Measurements from ENCODE around the gene RGS19. TPM values are rescaled to one million over a fixed set of nuclear protein-coding genes. Genes with fewer than 3 reads are reported as not detected.
A peak's percentile ranks its signal among the peaks of the same experiment; 100 is the strongest.
"Not testable (repeated sequence)": the region's sequence is repeated elsewhere in the genome, so short reads cannot be mapped to it uniquely, and the experiment has no call there.

The RGS19 gene
- polyA plus RNA-seq (2013, experiment 1 of 2) = 12.9 TPM
- polyA plus RNA-seq (2013, experiment 2 of 2) = 12.2 TPM

- Histone ChIP-seq H3K27ac (ENCODE audit: low read depth, low read length, severe bottlenecking) (no peak within 1 kb of the TSS), H3K4me3 (ENCODE audit: extremely low read depth, insufficient read depth, low read length, poor library complexity, severe bottlenecking) (peak within 1 kb of the TSS; percentile 65), H3K4me1 (ENCODE audit: control insufficient read depth, insufficient read depth, low read length, poor library complexity, severe bottlenecking) (peaks cover 9% of the 10 kb centered on the region), H3K36me3 (ENCODE audit: control insufficient read depth, insufficient read depth, low read length) (no peaks in the 10 kb centered on the region), H3K9me3 (ENCODE audit: control insufficient read depth, low read length) (no peaks in the 10 kb centered on the region)
- WGBS, 2 experiments (ENCODE audit: insufficient coverage in 2 of 2) = 1% methylated on average over 28 to 49 of the region's 73 CpGs
Observed at GRCh38 chr20:64079273-64080012, at the start of gene RGS19. TSS of gene RGS19 (minus strand) at chr20:64079518. CDS start at chr20:64076886, 2,632 bp downstream.

- WGBS, 2 experiments (ENCODE audit: insufficient coverage in 2 of 2) = 89 to 91% methylated on average over 10 to 11 of the region's 11 CpGs
- not testable (repeated sequence) for H3K9me3 ChIP-seq (ENCODE audit: control insufficient read depth, low read length); H3K4me1 ChIP-seq (ENCODE audit: control insufficient read depth, insufficient read depth, low read length, poor library complexity, severe bottlenecking); H3K27ac ChIP-seq (ENCODE audit: low read depth, low read length, severe bottlenecking); H3K4me3 ChIP-seq (ENCODE audit: extremely low read depth, insufficient read depth, low read length, poor library complexity, severe bottlenecking); H3K36me3 ChIP-seq (ENCODE audit: control insufficient read depth, insufficient read depth, low read length)
Observed at GRCh38 chr20:64123517-64123916, 44.2 kb upstream of the RGS19 start.

- not testable (repeated sequence) for H3K9me3 ChIP-seq (ENCODE audit: control insufficient read depth, low read length); H3K4me3 ChIP-seq (ENCODE audit: extremely low read depth, insufficient read depth, low read length, poor library complexity, severe bottlenecking); H3K36me3 ChIP-seq (ENCODE audit: control insufficient read depth, insufficient read depth, low read length); H3K4me1 ChIP-seq (ENCODE audit: control insufficient read depth, insufficient read depth, low read length, poor library complexity, severe bottlenecking); H3K27ac ChIP-seq (ENCODE audit: low read depth, low read length, severe bottlenecking)
- WGBS, 2 experiments (ENCODE audit: insufficient coverage in 2 of 2) = 77 to 82% methylated on average over 10 to 11 of the region's 11 CpGs
Observed at GRCh38 chr20:64122927-64123326, 43.6 kb upstream of the RGS19 start.

- Histone ChIP-seq H3K4me1 (ENCODE audit: control insufficient read depth, insufficient read depth, low read length, poor library complexity, severe bottlenecking) (no peaks in the 10 kb centered on the region), H3K4me3 (ENCODE audit: extremely low read depth, insufficient read depth, low read length, poor library complexity, severe bottlenecking) (no peak overlapping the region), H3K27ac (ENCODE audit: low read depth, low read length, severe bottlenecking) (no peak overlapping the region), H3K9me3 (ENCODE audit: control insufficient read depth, low read length) (no peaks in the 10 kb centered on the region), H3K36me3 (ENCODE audit: control insufficient read depth, insufficient read depth, low read length) (no peaks in the 10 kb centered on the region)
- WGBS, 2 experiments (ENCODE audit: insufficient coverage in 2 of 2) = 91 to 93% methylated on average over 10 to 11 of the region's 12 CpGs
Observed at GRCh38 chr20:64121586-64121985, 42.3 kb upstream of the RGS19 start.

- H3K36me3 ChIP-seq (ENCODE audit: control insufficient read depth, insufficient read depth, low read length) = no peaks in the 10 kb centered on the region
- H3K9me3 ChIP-seq (ENCODE audit: control insufficient read depth, low read length) = no peaks in the 10 kb centered on the region
- H3K27ac ChIP-seq (ENCODE audit: low read depth, low read length, severe bottlenecking) = no peak overlapping the region
- H3K4me3 ChIP-seq (ENCODE audit: extremely low read depth, insufficient read depth, low read length, poor library complexity, severe bottlenecking) = no peak overlapping the region
- no peaks in the 10 kb centered on the region for H3K4me1 ChIP-seq (ENCODE audit: control insufficient read depth, insufficient read depth, low read length, poor library complexity, severe bottlenecking)
- WGBS, 2 experiments (ENCODE audit: insufficient coverage in 2 of 2) = 76 to 77% methylated on average over 8 to 12 of the region's 14 CpGs
Observed at GRCh38 chr20:64119681-64120341, 40.5 kb upstream of the RGS19 start.

- Histone ChIP-seq H3K4me3 (ENCODE audit: extremely low read depth, insufficient read depth, low read length, poor library complexity, severe bottlenecking) (no peak overlapping the region), H3K36me3 (ENCODE audit: control insufficient read depth, insufficient read depth, low read length) (no peaks in the 10 kb centered on the region), H3K4me1 (ENCODE audit: control insufficient read depth, insufficient read depth, low read length, poor library complexity, severe bottlenecking) (no peaks in the 10 kb centered on the region), H3K9me3 (ENCODE audit: control insufficient read depth, low read length) (no peaks in the 10 kb centered on the region), H3K27ac (ENCODE audit: low read depth, low read length, severe bottlenecking) (no peak overlapping the region)
- WGBS, 2 experiments (ENCODE audit: insufficient coverage in 2 of 2) = 80 to 94% methylated on average over 5 to 7 of the region's 8 CpGs
Observed at GRCh38 chr20:64119301-64119680, 40.0 kb upstream of the RGS19 start.

- H3K36me3 ChIP-seq (ENCODE audit: control insufficient read depth, insufficient read depth, low read length); H3K9me3 ChIP-seq (ENCODE audit: control insufficient read depth, low read length); H3K4me3 ChIP-seq (ENCODE audit: extremely low read depth, insufficient read depth, low read length, poor library complexity, severe bottlenecking); H3K27ac ChIP-seq (ENCODE audit: low read depth, low read length, severe bottlenecking); H3K4me1 ChIP-seq (ENCODE audit: control insufficient read depth, insufficient read depth, low read length, poor library complexity, severe bottlenecking): not testable (repeated sequence)
- WGBS, 2 experiments (ENCODE audit: insufficient coverage in 2 of 2) = 93% methylated on average over 2 of the region's 6 CpGs; no CpG with 5 or more reads in 1 of the 2 experiments
Observed at GRCh38 chr20:64117432-64117777, 38.1 kb upstream of the RGS19 start.

GRCh38 chr20:64116541-64117431 is 37.5 kb upstream of the RGS19 start:
- Histone ChIP-seq H3K4me1 (ENCODE audit: control insufficient read depth, insufficient read depth, low read length, poor library complexity, severe bottlenecking) (no peaks in the 10 kb centered on the region), H3K9me3 (ENCODE audit: control insufficient read depth, low read length) (no peaks in the 10 kb centered on the region), H3K27ac (ENCODE audit: low read depth, low read length, severe bottlenecking) (no peak overlapping the region), H3K36me3 (ENCODE audit: control insufficient read depth, insufficient read depth, low read length) (no peaks in the 10 kb centered on the region), H3K4me3 (ENCODE audit: extremely low read depth, insufficient read depth, low read length, poor library complexity, severe bottlenecking) (no peak overlapping the region)
- WGBS, 2 experiments (ENCODE audit: insufficient coverage in 2 of 2) = 81 to 87% methylated on average over 9 to 15 of the region's 17 CpGs

GRCh38 chr20:64116016-64116415 is 36.7 kb upstream of the RGS19 start:
- Histone ChIP-seq H3K4me1 (ENCODE audit: control insufficient read depth, insufficient read depth, low read length, poor library complexity, severe bottlenecking) (no peaks in the 10 kb centered on the region), H3K4me3 (ENCODE audit: extremely low read depth, insufficient read depth, low read length, poor library complexity, severe bottlenecking) (no peak overlapping the region), H3K36me3 (ENCODE audit: control insufficient read depth, insufficient read depth, low read length) (no peaks in the 10 kb centered on the region), H3K9me3 (ENCODE audit: control insufficient read depth, low read length) (no peaks in the 10 kb centered on the region), H3K27ac (ENCODE audit: low read depth, low read length, severe bottlenecking) (no peak overlapping the region)
- WGBS, 2 experiments (ENCODE audit: insufficient coverage in 2 of 2) = 88 to 94% methylated on average over 17 to 20 of the region's 21 CpGs

- H3K27ac ChIP-seq (ENCODE audit: low read depth, low read length, severe bottlenecking) = no peak overlapping the region
- H3K4me1 ChIP-seq (ENCODE audit: control insufficient read depth, insufficient read depth, low read length, poor library complexity, severe bottlenecking) = no peaks in the 10 kb centered on the region
- H3K36me3 ChIP-seq (ENCODE audit: control insufficient read depth, insufficient read depth, low read length) = no peaks in the 10 kb centered on the region
- H3K9me3 ChIP-seq (ENCODE audit: control insufficient read depth, low read length) = no peaks in the 10 kb centered on the region
- 75 to 100% methylated on average over 3 to 10 of the region's 14 CpGs for WGBS, 2 experiments (ENCODE audit: insufficient coverage in 2 of 2)
- H3K4me3 ChIP-seq (ENCODE audit: extremely low read depth, insufficient read depth, low read length, poor library complexity, severe bottlenecking) = no peak overlapping the region
Observed at GRCh38 chr20:64115171-64115911, 36.0 kb upstream of the RGS19 start.

All from mesodermal cell (in vitro differentiated cells).